Lower leg skin (tissue), 4 donors: ENCODE data around the gene LENG1. TPM values are rescaled to one million over a fixed set of nuclear protein-coding genes. Genes with fewer than 3 reads are reported as not detected.
A peak's percentile ranks its signal among the peaks of the same experiment; 100 is the strongest.
"Not testable (repeated sequence)": the region's sequence is repeated elsewhere in the genome, so short reads cannot be mapped to it uniquely, and the experiment has no call there.

Source experiments
- DNase-seq, 2 donors: peaks; one replicate each; pipeline ENCODE4 v3.0.0-alpha.2; 2019; ENCODE audit warnings: low spot score in 2 of 2
- H3K4me3 ChIP-seq: fragments of 200-600 bp; sonication (generic); 2 replicates; pipeline ENCODE4 v1.5.1; 2017; ENCODE audit warnings: mild to moderate bottlenecking, low read depth; ENCODE audit not compliant: poor library complexity, severe bottlenecking
- CTCF ChIP-seq, 3 donors: fragments of 450-650 bp; IDR thresholded peaks; one replicate each; pipeline ENCODE4 v1.5.1; 2016; ENCODE audit warnings: antibody characterized with exemption in 3 of 3, mild to moderate bottlenecking in 3 of 3, moderate library complexity in 2 of 3
- POLR2A ChIP-seq, 2 donors: fragments of 450-650 bp; IDR thresholded peaks; one replicate each; pipeline ENCODE4 v1.6.1; 2016 to 2017; ENCODE audit warnings: antibody characterized with exemption in 2 of 2, mild to moderate bottlenecking in 1 of 2, moderate library complexity in 1 of 2
- WGBS, 2 donors: methylation state at CpG; one replicate each; pipeline ENCODE4 v1.1.5; 2018; 5-methylcytosine and 5-hydroxymethylcytosine counted together
- intact Hi-C: fragments of 100-400 bp; cut with DNase I; formaldehyde crosslinking; loops from one replicate; pipeline ENCODE4 v1.15.0; 2023; ENCODE audit warnings: low total_unique reads
- total RNA-seq, 4 donors: library from RNA; depleted of rRNA; stranded (reverse); fragments of >200 nt; gene quantifications; one replicate each; pipeline ENCODE4 v1.1.0, GENCODE V29; 2016

Gene LENG1
- 1 to 10 TPM; 6.0 to 8.4 (median 6.6) TPM for total RNA-seq

DNA sequence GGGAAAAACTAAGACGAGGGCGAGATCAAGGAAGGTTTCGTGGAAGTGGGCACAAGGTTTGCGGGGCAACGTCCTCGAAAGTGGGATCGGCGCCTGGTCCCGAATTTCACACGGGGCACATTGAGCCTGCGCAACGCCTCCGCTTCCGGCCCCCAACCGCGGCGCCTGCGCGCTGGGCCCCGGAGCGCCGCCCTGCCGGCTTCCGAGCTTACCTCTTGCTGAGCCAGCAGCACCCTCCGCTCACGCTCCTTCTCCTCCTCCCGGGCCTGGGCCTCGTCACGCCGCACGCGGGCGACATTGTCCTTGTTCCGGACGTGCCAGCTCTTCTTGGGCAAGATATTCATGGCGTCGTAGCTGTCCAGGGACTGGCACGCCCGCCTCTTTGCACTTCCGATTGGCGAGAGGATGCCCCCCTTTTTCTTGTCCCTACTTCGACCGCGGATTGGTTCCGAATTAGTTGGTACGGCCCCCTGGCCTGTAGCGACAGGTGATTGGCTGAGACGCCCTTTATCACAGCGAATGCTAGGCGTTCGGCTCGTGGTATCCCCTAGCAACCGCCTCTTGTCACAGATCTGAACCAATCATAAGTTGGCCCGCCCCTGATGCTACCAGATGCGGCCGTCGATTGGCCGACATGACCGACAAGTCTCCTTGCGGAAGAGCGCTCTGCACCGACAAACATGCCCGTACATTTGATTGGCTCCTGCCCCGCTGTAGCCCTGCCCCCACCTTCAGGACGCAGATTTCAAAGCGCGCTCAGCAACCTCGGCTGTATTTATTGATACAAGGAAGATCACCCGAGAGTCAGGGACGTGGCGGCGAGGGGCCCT is at the start of gene LENG1:
Gene LENG1 (minus strand): TSS at position 370 of the 830 bp plus-strand sequence. CDS start 26 bp downstream, at position 344.
- DNase-seq = peak; percentile 100
- H3K4me3 ChIP-seq = peak within 1 kb of the TSS; percentile 56
- intact Hi-C loops = no loop called here
- WGBS, 2 donors = 0 to 1% methylated on average over 66 to 72 of the region's 72 CpGs
- TF ChIP-seq POLR2A (IDR thresholded peaks at IDR 0.05) (peak in 1 of 2 donors; percentile 15), CTCF (IDR thresholded peaks at IDR 0.05) (no peak)

GRCh38 chr19:54208784-54209057 is 49.2 kb upstream of the LENG1 start:
- H3K4me3 ChIP-seq = no peak overlapping the region
- TF ChIP-seq CTCF (IDR thresholded peaks at IDR 0.05) (no peak), POLR2A (IDR thresholded peaks at IDR 0.05) (no peak)
- WGBS, 2 donors = 70 to 72% methylated on average over 8 of the region's 8 CpGs
- no peak for DNase-seq
- intact Hi-C loops = no loop called here

GRCh38 chr19:54207983-54208783 is 48.7 kb upstream of the LENG1 start:
- intact Hi-C loops = no loop called here
- DNase-seq = peak; percentile 79 to 90
- H3K4me3 ChIP-seq = no peak overlapping the region
- 70 to 71% methylated on average over 18 of the region's 18 CpGs for WGBS, 2 donors
- TF ChIP-seq POLR2A (IDR thresholded peaks at IDR 0.05) = no peak
- TF ChIP-seq CTCF (IDR thresholded peaks at IDR 0.05) = no peak

- intact Hi-C loops = no loop called here
- DNase-seq = no peak
- TF ChIP-seq CTCF (IDR thresholded peaks at IDR 0.05) = no peak
- no peak for TF ChIP-seq POLR2A (IDR thresholded peaks at IDR 0.05)
- whole genome bisulfite sequencing, 2 donors = 77 to 80% methylated on average over 5 of the region's 5 CpGs
- no peak overlapping the region for H3K4me3 ChIP-seq
Observed at GRCh38 chr19:54207676-54207982, 48.1 kb upstream of the LENG1 start.

- H3K4me3 ChIP-seq, DNase-seq, intact Hi-C loops: not testable (repeated sequence)
- WGBS, 2 donors = 71 to 80% methylated on average over 23 of the region's 23 CpGs
Observed at GRCh38 chr19:54207193-54207592, 47.7 kb upstream of the LENG1 start.

- TF ChIP-seq CTCF (IDR thresholded peaks at IDR 0.05) (no peak), POLR2A (IDR thresholded peaks at IDR 0.05) (no peak)
- DNase-seq = no peak
- intact Hi-C loops = no loop called here
- no peak overlapping the region for H3K4me3 ChIP-seq
- WGBS, 2 donors = 78 to 87% methylated on average over 13 of the region's 13 CpGs
Observed at GRCh38 chr19:54206831-54207177, 47.3 kb upstream of the LENG1 start.
